BE2C (cell line): ENCODE data around the gene TTLL3.
"Not testable (repeated sequence)": the region's sequence is repeated elsewhere in the genome, so short reads cannot be mapped to it uniquely, and the experiment has no call there.

ENCODE experiments used
- DNase-seq: peaks from one replicate; pipeline ENCODE4 v3.0.0-alpha.2; 2020
- H3K27me3 ChIP-seq: fragments of 250-450 bp; sonication (Bioruptor Pico); 2 replicates; pipeline ENCODE4 v1.5.1; 2020; ENCODE audit warnings: mild to moderate bottlenecking
- H3K36me3 ChIP-seq: fragments of 250-450 bp; sonication (Bioruptor Pico); 2 replicates; pipeline ENCODE4 v1.5.1; 2020; ENCODE audit warnings: mild to moderate bottlenecking
- H3K4me1 ChIP-seq: fragments of 250-450 bp; sonication (Bioruptor Pico); 2 replicates; pipeline ENCODE4 v1.5.1; 2020
- H3K4me3 ChIP-seq: 2 replicates; pipeline ENCODE4 v1.5.1; 2011; ENCODE audit warnings: low read depth, low read length
- H3K9me3 ChIP-seq: fragments of 250-450 bp; sonication (Bioruptor Pico); 2 replicates; pipeline ENCODE4 v1.5.1; 2020
- TF ChIP-seq, protein P1 (sequence below): IDR thresholded peaks from 2 replicates; pipeline ENCODE4 v1.5.1; 2012; ENCODE audit warnings: mild to moderate bottlenecking, low read depth, low read length

The TTLL3 gene

DNA sequence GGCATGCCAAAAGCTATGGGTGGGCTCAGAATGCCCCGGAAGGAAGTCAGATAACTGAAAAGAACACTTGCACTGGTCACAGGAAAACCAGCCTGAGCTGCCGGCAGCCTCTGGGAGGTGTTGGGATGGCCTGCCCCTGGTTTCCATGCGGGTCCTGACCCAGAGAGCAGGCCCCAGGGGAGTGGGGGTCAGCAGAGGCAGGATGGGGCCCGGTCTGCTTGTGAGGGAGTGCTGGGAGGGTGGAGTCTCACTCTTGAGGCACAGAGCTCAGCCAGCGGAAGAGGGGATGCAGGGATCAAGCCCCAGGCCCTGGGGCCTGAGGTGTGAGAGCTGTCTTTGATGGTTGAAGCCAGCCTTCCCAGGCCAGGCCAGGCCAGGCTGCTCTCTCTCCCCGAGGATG is 36.2 kb downstream of the TTLL3 start:
- no peaks in the 10 kb centered on the region for H3K27me3 ChIP-seq
- no peaks in the 10 kb centered on the region for H3K9me3 ChIP-seq
- no peaks in the 10 kb centered on the region for H3K4me1 ChIP-seq
- H3K36me3 ChIP-seq = no peaks in the 10 kb centered on the region
- TF ChIP-seq, protein P1, sequence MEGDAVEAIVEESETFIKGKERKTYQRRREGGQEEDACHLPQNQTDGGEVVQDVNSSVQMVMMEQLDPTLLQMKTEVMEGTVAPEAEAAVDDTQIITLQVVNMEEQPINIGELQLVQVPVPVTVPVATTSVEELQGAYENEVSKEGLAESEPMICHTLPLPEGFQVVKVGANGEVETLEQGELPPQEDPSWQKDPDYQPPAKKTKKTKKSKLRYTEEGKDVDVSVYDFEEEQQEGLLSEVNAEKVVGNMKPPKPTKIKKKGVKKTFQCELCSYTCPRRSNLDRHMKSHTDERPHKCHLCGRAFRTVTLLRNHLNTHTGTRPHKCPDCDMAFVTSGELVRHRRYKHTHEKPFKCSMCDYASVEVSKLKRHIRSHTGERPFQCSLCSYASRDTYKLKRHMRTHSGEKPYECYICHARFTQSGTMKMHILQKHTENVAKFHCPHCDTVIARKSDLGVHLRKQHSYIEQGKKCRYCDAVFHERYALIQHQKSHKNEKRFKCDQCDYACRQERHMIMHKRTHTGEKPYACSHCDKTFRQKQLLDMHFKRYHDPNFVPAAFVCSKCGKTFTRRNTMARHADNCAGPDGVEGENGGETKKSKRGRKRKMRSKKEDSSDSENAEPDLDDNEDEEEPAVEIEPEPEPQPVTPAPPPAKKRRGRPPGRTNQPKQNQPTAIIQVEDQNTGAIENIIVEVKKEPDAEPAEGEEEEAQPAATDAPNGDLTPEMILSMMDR = no peak
- H3K4me3 ChIP-seq = no peak overlapping the region
- DNase-seq = no peak

DNA sequence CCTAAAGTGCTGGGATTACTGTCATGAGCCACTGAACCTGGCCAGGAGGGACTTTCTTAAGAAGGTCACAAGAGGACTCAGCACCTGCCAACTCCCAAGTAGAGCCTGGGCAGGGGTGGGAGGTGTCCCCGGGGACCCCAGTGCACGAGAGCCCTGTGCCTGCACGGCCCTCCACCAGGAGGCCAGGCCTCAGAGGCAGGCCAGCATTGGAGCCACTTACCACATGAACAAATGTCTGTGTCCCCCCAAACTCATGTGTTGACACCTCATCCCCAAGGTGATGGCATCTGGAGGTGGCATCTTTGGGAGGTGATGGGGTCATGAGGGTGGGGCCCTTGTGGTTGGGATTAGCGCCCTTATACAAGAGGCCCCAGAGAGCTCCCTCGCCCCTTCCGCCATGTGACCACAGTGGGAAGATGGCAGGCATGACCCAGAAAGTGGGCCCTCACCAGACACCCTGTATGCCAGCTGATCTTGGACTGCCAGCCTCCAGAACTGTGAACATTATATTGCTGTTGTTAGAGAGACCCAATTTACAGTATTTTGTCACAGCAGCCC is 36.9 kb downstream of the TTLL3 start:
- H3K36me3 ChIP-seq = no peaks in the 10 kb centered on the region
- H3K27me3 ChIP-seq = no peaks in the 10 kb centered on the region
- no peaks in the 10 kb centered on the region for H3K4me1 ChIP-seq
- H3K9me3 ChIP-seq = no peaks in the 10 kb centered on the region
- TF ChIP-seq, protein P1 = no peak
- DNase-seq = no peak
- no peak overlapping the region for H3K4me3 ChIP-seq

DNA sequence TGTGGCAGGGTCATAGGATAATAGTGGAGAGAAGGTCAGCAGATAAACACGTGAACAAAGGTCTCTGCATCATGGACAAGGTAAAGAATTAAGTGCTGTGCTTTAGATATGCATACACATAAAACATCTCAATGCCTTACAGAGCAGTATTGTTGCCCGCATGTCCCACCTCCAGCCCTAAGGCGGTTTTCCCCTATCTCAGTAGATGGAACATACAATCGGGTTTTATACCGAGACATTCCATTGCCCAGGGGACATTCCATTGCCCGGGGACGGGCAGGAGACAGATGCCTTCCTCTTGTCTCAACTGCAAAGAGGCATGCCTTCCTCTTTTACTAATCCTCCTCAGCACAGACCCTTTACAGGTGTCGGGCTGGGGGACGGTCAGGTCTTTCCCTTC is 37.8 kb downstream of the TTLL3 start:
- H3K9me3 ChIP-seq, DNase-seq, H3K27me3 ChIP-seq, H3K4me1 ChIP-seq, H3K4me3 ChIP-seq, H3K36me3 ChIP-seq: not testable (repeated sequence)

DNA sequence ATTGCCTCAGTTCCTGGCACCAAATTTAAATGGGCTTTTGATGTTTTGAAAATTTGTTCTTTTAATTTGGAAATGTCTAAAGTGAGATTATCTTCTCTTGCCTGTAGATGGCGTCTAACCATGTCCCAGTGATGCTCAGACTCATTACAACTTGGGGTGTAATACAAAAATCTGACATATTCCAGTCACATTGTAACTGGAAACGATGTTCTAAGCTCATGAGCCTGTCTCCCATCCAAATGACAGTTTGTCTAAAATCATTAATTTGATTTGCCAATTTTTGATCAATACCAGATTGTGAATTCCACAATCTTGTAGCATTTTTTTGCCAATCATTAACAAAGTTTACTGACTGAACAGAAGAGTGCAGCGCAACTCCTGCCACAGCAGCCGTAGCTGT is 38.8 kb downstream of the TTLL3 start:
- not testable (repeated sequence) for H3K4me3 ChIP-seq, H3K4me1 ChIP-seq, H3K27me3 ChIP-seq, DNase-seq, H3K9me3 ChIP-seq, H3K36me3 ChIP-seq
- TF ChIP-seq, protein P1 = peak; percentile 44

DNA sequence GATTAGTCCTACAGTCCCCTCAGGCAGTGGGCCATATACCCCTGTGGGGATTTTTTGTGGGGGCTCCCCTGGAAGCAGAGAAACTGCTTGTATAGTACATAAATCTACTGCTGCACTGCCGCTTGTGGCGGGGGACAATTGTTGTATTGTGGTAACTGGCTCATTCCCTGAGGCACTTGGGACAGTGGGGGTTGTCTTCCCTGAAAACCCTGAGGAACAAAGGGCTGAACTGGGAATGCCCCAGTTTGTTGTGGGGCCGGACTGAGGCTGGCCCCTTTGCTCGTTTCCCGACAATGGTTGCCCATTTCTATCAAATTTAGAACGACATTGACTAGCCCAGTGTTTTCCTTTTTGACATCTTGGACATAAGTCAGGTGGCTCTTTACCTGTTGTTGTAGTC is 41.3 kb downstream of the TTLL3 start:
- not testable (repeated sequence) for DNase-seq, H3K4me1 ChIP-seq, H3K27me3 ChIP-seq, H3K36me3 ChIP-seq, H3K9me3 ChIP-seq, H3K4me3 ChIP-seq

DNA sequence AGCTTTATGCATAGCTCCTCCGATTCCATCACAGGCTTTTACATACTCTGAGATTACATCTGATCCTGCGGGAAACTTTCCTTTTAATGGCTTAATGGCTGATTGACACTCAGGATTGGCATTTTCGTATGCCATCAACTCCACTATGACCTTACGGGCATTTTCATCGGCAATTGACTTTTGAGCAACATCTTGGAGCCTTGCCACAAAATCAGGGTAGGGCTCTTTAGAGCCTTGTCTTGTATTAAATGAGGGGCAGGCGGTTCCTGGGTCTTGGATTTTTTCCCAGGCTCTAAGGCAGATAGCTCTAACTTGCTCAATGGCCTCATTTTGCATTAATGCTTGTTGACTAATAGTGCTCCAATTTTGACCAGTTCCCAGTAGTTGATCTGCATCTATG is 41.9 kb downstream of the TTLL3 start:
- not testable (repeated sequence) for H3K4me3 ChIP-seq, H3K9me3 ChIP-seq, DNase-seq, H3K36me3 ChIP-seq, H3K27me3 ChIP-seq, H3K4me1 ChIP-seq

DNA sequence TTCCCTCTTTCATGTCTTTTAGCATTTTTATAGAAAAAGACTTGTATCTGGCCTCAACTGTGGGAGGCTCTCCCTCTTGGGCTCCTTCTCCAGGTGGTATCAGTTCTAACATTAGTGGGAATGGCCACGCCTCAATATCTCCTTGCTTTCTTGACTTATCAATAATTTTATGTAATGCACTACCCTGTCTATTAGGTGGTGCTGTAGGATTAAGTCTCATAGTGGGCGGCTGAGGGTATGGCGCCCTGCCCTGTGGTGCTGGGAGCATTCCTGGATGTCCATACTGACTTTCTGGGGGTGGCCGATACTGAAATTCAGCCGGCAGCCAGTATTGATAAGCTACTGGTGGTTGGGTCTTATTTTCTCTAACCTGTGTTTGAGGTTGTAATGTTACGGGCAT is 42.5 kb downstream of the TTLL3 start:
- no peaks in the 10 kb centered on the region for H3K27me3 ChIP-seq

DNA sequence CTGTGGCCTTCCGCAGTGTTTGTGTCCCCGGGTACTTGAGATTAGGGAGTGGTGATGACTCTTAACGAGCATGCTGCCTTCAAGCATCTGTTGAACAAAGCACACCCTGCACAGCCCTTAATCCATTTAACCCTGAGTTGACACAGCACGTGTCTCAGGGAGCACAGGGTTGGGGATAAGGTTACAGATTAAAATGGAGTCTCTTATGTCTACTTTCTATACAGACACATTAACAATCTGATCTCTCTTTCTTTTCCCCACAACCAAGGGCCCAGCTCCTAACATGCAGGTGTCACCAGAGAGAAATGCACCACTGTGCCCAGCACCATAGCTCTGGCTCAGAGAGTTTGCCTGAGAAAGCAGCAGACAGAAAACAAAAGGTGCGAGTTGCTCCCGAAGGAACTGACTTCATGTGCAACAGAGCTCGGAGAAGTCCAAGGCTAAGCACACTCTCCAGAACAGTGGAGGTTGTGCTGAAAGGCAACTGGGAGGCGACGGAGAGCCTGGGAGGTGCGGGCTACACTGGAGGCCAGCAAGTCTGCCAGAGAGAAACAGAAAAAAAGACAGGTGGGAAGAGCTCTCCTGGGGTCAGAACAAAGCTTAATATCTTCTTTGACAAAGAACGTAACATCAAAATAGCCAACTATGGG is 44.4 kb downstream of the TTLL3 start:
- H3K4me3 ChIP-seq, DNase-seq, H3K4me1 ChIP-seq, H3K36me3 ChIP-seq, H3K27me3 ChIP-seq, H3K9me3 ChIP-seq: not testable (repeated sequence)

More for the DNA sequence above, 42.5 kb downstream of the TTLL3 start:
- no peak for DNase-seq
- no peaks in the 10 kb centered on the region for H3K4me1 ChIP-seq
- no peaks in the 10 kb centered on the region for H3K9me3 ChIP-seq
- H3K36me3 ChIP-seq = no peaks in the 10 kb centered on the region
- TF ChIP-seq, protein P1 = 0 out of 2 replicates have a peak, but pooled peaks have one; percentile 2
- no peak overlapping the region for H3K4me3 ChIP-seq
